HepG2 (cell line): ENCODE results near the gene SLCO4A1. TPM values are rescaled to one million over a fixed set of nuclear protein-coding genes. Genes with fewer than 3 reads are reported as not detected.

Experiments
- ATAC-seq: fragments of 200-7000 bp; cut with Tn5 transposase; 3 replicates; pipeline ENCODE4 v1.9.1; 2020; ENCODE audit warnings: mild to moderate bottlenecking, moderate library complexity
- BruUV-seq: library from RNA; stranded (reverse); fragments of 400-500 nt; replicated peaks from 2 replicates; lab custom pipeline; 2021; lab: Mats Ljungman, UMichigan
- CTCF ChIA-PET: fragments of 300-600 bp; formaldehyde crosslinking; extraction: SDS; loops from one replicate; lab custom pipeline; 2021; ENCODE audit warnings: low total read pairs, inconsistent platforms, low intra/inter-chr PET ratio; lab: Yijun Ruan, JAX
- POLR2A ChIA-PET: fragments of 350-600 bp; sonication (Branson Sonifier 250); formaldehyde crosslinking; loops from one replicate; lab custom pipeline; 2020; ENCODE audit warnings: antibody characterized with exemption, inconsistent platforms; lab: Yijun Ruan, JAX
- DNase-seq: peaks from one replicate; pipeline ENCODE4 v3.0.0-alpha.2; 2015; ENCODE audit warnings: low spot score
- FAIRE-seq: peaks from 3 replicates; lab custom pipeline; 2011; peaks lifted over from hg19 to GRCh38; lab: Jason Lieb, UNC
- H2AFZ ChIP-seq: one replicate; pipeline ENCODE4 v1.6.1; 2011; ENCODE audit warnings: low read length, inconsistent platforms
- H3K27ac ChIP-seq: fragments of 300-600 bp; 3 replicates; pipeline ENCODE4 v1.8.0; 2011; ENCODE audit warnings: mixed run types, mild to moderate bottlenecking, mixed read lengths, low read length, inconsistent platforms; ENCODE audit not compliant: insufficient read depth; ENCODE audit errors: extremely low read length
- H3K27me3 ChIP-seq, 2 experiments: fragments of 200-600 bp in 1 of 2; 2 replicates in 1 of 2; 3 replicates in 1 of 2; pipeline versions ENCODE4 v1.6.0 to v1.8.0; 2011; ENCODE audit warnings: low read length in 2 of 2, mild to moderate bottlenecking in 2 of 2, moderate library complexity in 2 of 2, inconsistent platforms in 1 of 2; ENCODE audit not compliant: insufficient read depth in 2 of 2, control insufficient read depth in 1 of 2
- H3K36me3 ChIP-seq, 2 experiments: fragments of 200-600 bp in 1 of 2; replicated peaks in 1 of 2; 2 replicates in 1 of 2; 3 replicates in 1 of 2; pipeline versions ENCODE4 v1.5.1 to v1.8.0; 2011; ENCODE audit warnings: low read length in 2 of 2, inconsistent platforms in 1 of 2; ENCODE audit not compliant: insufficient read depth in 2 of 2, control insufficient read depth in 1 of 2
- H3K4me1 ChIP-seq: 2 replicates; pipeline ENCODE4 v1.5.1; 2012; ENCODE audit warnings: low read length, inconsistent platforms; ENCODE audit not compliant: insufficient read depth
- H3K4me2 ChIP-seq: 2 replicates; pipeline ENCODE4 v1.6.0; 2011; ENCODE audit warnings: low read depth, low read length, inconsistent platforms
- H3K4me3 ChIP-seq, 3 experiments: fragments of 200-600 bp in 1 of 3; sonication (generic), shearing (Covaris generic) in 1 of 3; replicated peaks in 1 of 3; 2 replicates each; pipeline ENCODE4 v1.5.1; 2011 to 2016; ENCODE audit warnings: low read length in 3 of 3, inconsistent platforms in 2 of 3, low read depth in 2 of 3, mild to moderate bottlenecking in 2 of 3, control low read depth in 1 of 3, mixed read lengths in 1 of 3; ENCODE audit not compliant: insufficient read depth in 1 of 3
- H3K79me2 ChIP-seq: one replicate; pipeline ENCODE4 v1.6.1; 2011; ENCODE audit warnings: low read length, inconsistent platforms; ENCODE audit not compliant: insufficient read depth
- H3K9ac ChIP-seq: 2 replicates; pipeline ENCODE4 v1.6.0; 2011; ENCODE audit warnings: mild to moderate bottlenecking, low read depth, low read length, inconsistent platforms; ENCODE audit not compliant: insufficient read depth
- H3K9me3 ChIP-seq: 2 replicates; pipeline ENCODE4 v1.5.1; 2012; ENCODE audit warnings: mild to moderate bottlenecking, low read length
- H4K20me1 ChIP-seq: 2 replicates; pipeline ENCODE4 v1.6.0; 2011; ENCODE audit warnings: inconsistent platforms, mild to moderate bottlenecking, low read length, moderate library complexity; ENCODE audit not compliant: insufficient read depth
- RBFOX2 ChIP-seq: fragments of 200-400 bp; formaldehyde crosslinking; IDR thresholded peaks from 2 replicates; pipeline ENCODE4 v1.6.1; 2017; ENCODE audit warnings: low read depth, mild to moderate bottlenecking, low read length
- TEF ChIP-seq: sonication (generic); formaldehyde crosslinking; IDR thresholded peaks from 2 replicates; pipeline ENCODE4 v1.5.0; 2020; ENCODE audit warnings: missing genetic modification reagents
- ZKSCAN5 ChIP-seq: sonication (generic); formaldehyde crosslinking; IDR thresholded peaks from 2 replicates; pipeline ENCODE4 v1.5.1; 2020; ENCODE audit warnings: mild to moderate bottlenecking, missing genetic modification reagents
- ZNF230 ChIP-seq: sonication (generic); formaldehyde crosslinking; IDR thresholded peaks from 2 replicates; pipeline ENCODE4 v1.4.0; 2020; ENCODE audit warnings: mild to moderate bottlenecking, missing genetic modification reagents
- ZNF580 ChIP-seq: IDR thresholded peaks from 2 replicates; pipeline ENCODE4 v1.6.1; 2016; ENCODE audit warnings: low read depth, borderline replicate concordance
- ZNF687 ChIP-seq: sonication (generic); formaldehyde crosslinking; IDR thresholded peaks from 2 replicates; pipeline ENCODE4 v1.5.1; 2020; ENCODE audit warnings: mild to moderate bottlenecking, missing genetic modification reagents, moderate library complexity
- ZNF775 ChIP-seq: sonication (generic); formaldehyde crosslinking; IDR thresholded peaks from 2 replicates; pipeline ENCODE4 v1.4.0; 2020; ENCODE audit warnings: missing genetic modification reagents, mild to moderate bottlenecking, moderate library complexity, borderline replicate concordance
- ZNF883 ChIP-seq: sonication (generic); formaldehyde crosslinking; IDR thresholded peaks from 2 replicates; pipeline ENCODE4 v1.5.1; 2020; ENCODE audit warnings: mild to moderate bottlenecking, missing genetic modification reagents; ENCODE audit errors: not compliant biosample characterization
- WGBS: methylation state at CpG from one replicate; pipeline ENCODE4 v1.1.6; 2017; ENCODE audit warnings: low lambda C conversion rate; 5-methylcytosine and 5-hydroxymethylcytosine counted together
- in situ Hi-C: cut with HindIII; loops from 2 replicates; pipeline ENCODE4 v1.10.0; 2017; ENCODE audit warnings: low pct_unique_long_range_greater_than_20kb; ENCODE audit not compliant: extremely low pct_ligation_motif_present
- intact Hi-C: fragments of 100-400 bp; cut with micrococcal nuclease; formaldehyde crosslinking; loops from one replicate; pipeline ENCODE4 v1.10.0; 2022; ENCODE audit not compliant: unreplicated experiment
- polyA plus RNA-seq, 8 experiments: library from polyadenylated mRNA; depleted of rRNA in 3 of 8; stranded (reverse) in 7 of 8; unstranded in 1 of 8; fragments of >200 nt; fragmentation: Illumina TruSeq in 4 of 8; extraction: Trizol in 4 of 8; gene quantifications; 2 replicates each; pipeline versions ENCODE4 v1.2.1 to v1.2.3, GENCODE V29; 2011 to 2016; ENCODE audit warnings: low read depth in 4 of 8, missing spikeins in 1 of 8, mixed read lengths in 1 of 8; ENCODE audit not compliant: insufficient read depth in 1 of 8
- total RNA-seq, 5 experiments: library from RNA; depleted of rRNA; stranded (reverse); fragments of >200 nt; fragmentation: Illumina TruSeq; extraction: Trizol; gene quantifications; 2 replicates each; pipeline ENCODE4 v1.2.3, GENCODE V29; 2016; ENCODE audit warnings: low read depth in 1 of 5

SLCO4A1 gene
- total and polyA plus RNA-seq, 2 of the 13 experiments (the other 11 are each of a cell fraction or from before 2014, with no cell fraction given), result 55.5 to 112 TPM

- CTCF ChIA-PET, result no interaction called here
- H3K4me2 ChIP-seq, result no peak overlapping the region
- no peak for DNase-seq
- POLR2A ChIA-PET, result no interaction called here
- intact Hi-C loops, result no loop called here
- ATAC-seq, result no peak
- BruUV-seq, result no TSS peak
- H3K4me1 ChIP-seq, result peaks cover 55% of the 10 kb centered on the region
- WGBS, result 89% methylated on average over 11 of the region's 12 CpGs
- H3K27me3 ChIP-seq, result peaks cover 0 to 6% of the 10 kb centered on the region in 2 experiments; a peak in 2 of 5 replicates
- H2AFZ ChIP-seq, result no peak overlapping the region
- peaks cover 2 to 22% of the 10 kb centered on the region in 2 experiments; a peak in 2 of 5 replicates for H3K36me3 ChIP-seq
- H3K4me3 ChIP-seq, result no peak overlapping the region
- H3K9me3 ChIP-seq, result no peaks in the 10 kb centered on the region
- FAIRE-seq, result no peak
- H4K20me1 ChIP-seq, result peaks cover 6% of the 10 kb centered on the region; the same call in 1 of the 2 replicates
- peaks cover 77% of the 10 kb centered on the region for H3K79me2 ChIP-seq
- no peak for TF ChIP-seq ZNF230 (CRISPR knock-in tag)
- TF ChIP-seq ZNF687, result peak; percentile 34
- peak; percentile 63 for TF ChIP-seq ZNF883
- TF ChIP-seq RBFOX2, result 0 out of 2 replicates have a peak, but pooled peaks have one; percentile 1
- TF ChIP-seq ZNF580 (CRISPR knock-in tag), result no peak
- TF ChIP-seq ZNF775, result no peak
- no peak for TF ChIP-seq TEF (CRISPR knock-in tag)
- TF ChIP-seq ZKSCAN5 (CRISPR knock-in tag), result no peak
- no peak overlapping the region for H3K27ac ChIP-seq
- in situ Hi-C loops, result no loop called here
- no peak overlapping the region for H3K9ac ChIP-seq
Observed at GRCh38 chr20:62646851-62647520, 4.7 kb downstream of the SLCO4A1 start.
